ENCODE measurements around the gene RALBP1. TPM values are rescaled to one million over a fixed set of nuclear protein-coding genes. Genes with fewer than 3 reads are reported as not detected.

Gene RALBP1
- total and polyA plus RNA-seq, 2 of the 8 experiments (the other 6 are each of a cell fraction or from before 2014, with no cell fraction given) = 40.3 to 67.8 TPM

DNA sequence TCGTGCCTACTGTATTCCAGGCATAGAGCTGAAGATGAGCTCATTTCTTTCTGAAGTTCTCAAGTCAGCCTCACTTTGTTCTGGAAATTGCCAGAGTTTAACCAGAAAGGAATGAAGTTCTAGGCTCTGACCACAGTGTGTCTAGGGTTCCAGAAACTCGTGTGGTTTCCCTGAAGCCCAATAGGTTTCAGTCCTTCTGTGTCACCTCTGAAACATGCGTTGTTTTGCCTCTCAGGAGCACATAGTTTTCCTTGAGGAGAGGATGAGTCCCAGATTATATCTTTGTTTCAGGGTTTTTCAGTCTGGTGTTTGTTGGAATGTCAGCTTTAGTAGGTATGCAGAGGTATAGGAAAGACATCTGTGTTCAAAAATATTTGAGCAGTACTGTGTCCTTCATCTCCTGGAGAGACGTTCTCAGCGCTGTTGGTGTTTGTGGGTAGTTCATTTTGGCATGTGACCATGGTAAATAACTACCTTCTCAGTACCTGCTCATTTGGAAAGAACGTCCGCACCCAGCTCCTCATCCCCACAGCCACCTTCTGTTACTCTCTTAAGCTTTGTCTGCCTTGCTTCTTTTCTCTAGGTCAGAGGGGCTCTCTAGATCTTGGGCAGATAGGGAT lies 56.6 kb downstream of the RALBP1 start:
- peaks cover 8 to 11% of the 10 kb centered on the region in 2 experiments; a peak in 3 of 4 replicates for H3K9me3 ChIP-seq (ENCODE audit: insufficient read depth in 2 of 2, low read depth in 1 of 2, low read length in 1 of 2)
- H3K79me1 ChIP-seq (ENCODE audit: low read depth, low read length) = no peaks in the 10 kb centered on the region
- H3K4me2 ChIP-seq (ENCODE audit: insufficient read depth in 1 of 2, low read depth in 2 of 2, low read length in 2 of 2) = no peak overlapping the region
- no peak overlapping the region for H2AFZ ChIP-seq (ENCODE audit: low read length)
- H2BK20ac ChIP-seq (ENCODE audit: low read length) = no peak overlapping the region
- no peaks in the 10 kb centered on the region for H3K4me1 ChIP-seq (replicated peaks in 1 of 4; ENCODE audit: control insufficient read depth in 3 of 4, insufficient read depth in 4 of 4, low read length in 3 of 4)
- FAIRE-seq (no peak), DNase-seq (ENCODE audit: low read depth in 1 of 2, low spot score in 2 of 2) (no peak)
- no peak overlapping the region for H3K23ac ChIP-seq (ENCODE audit: insufficient read length)
- H3K23me2 ChIP-seq (ENCODE audit: low read depth, low read length) = no peaks in the 10 kb centered on the region
- H3K56ac ChIP-seq (replicated peaks; ENCODE audit: insufficient read length, low read depth, low read length) = no peak overlapping the region
- no peak overlapping the region for H2BK5ac ChIP-seq (ENCODE audit: low read depth, low read length)
- no peak overlapping the region for H2BK12ac ChIP-seq (ENCODE audit: low read depth, low read length)
- H4K20me1 ChIP-seq (replicated peaks in 1 of 2; ENCODE audit: control insufficient read depth in 1 of 2, insufficient read depth in 2 of 2, low read length in 2 of 2) = no peaks in the 10 kb centered on the region
- H3K27me3 ChIP-seq (replicated peaks in 1 of 4; ENCODE audit: control insufficient read depth in 3 of 4, extremely low read depth in 1 of 4, insufficient read depth in 3 of 4, low read length in 3 of 4) = no peaks in the 10 kb centered on the region
- H3K79me2 ChIP-seq (ENCODE audit: control insufficient read depth in 1 of 2, insufficient read depth in 2 of 2, low read length in 2 of 2) = no peaks in the 10 kb centered on the region
- H2AK5ac ChIP-seq (ENCODE audit: low read depth, low read length) = no peak overlapping the region
- no peak overlapping the region for H2BK15ac ChIP-seq (ENCODE audit: low read length)
- no peak overlapping the region for H2BK120ac ChIP-seq (replicated peaks; ENCODE audit: low read depth, low read length)
- no peak overlapping the region for H3K27ac ChIP-seq (ENCODE audit: low read depth, low read length)
- no peak overlapping the region for H3K18ac ChIP-seq (ENCODE audit: extremely low read depth, low read length)
- POLR2A ChIA-PET (ENCODE audit: partially characterized antibody) = no interaction called here
- peaks cover 3 to 51% (median 26%) of the 10 kb centered on the region in 4 experiments; a peak in 6 of 8 replicates for H3K36me3 ChIP-seq (ENCODE audit: control insufficient read depth in 2 of 4, insufficient read depth in 4 of 4, low read length in 3 of 4)
- H3K4ac ChIP-seq (replicated peaks; ENCODE audit: insufficient read length, low read depth, low read length) = no peak overlapping the region
- CTCF ChIA-PET (ENCODE audit: partially characterized antibody) = interaction anchor here (0.6 to 0.7 kb wide), 3 partner anchors 13 to 421 kb away, joined by 3 read pairs; no protein-coding TSS in a partner anchor
- H4K91ac ChIP-seq (replicated peaks; ENCODE audit: insufficient read length, low read length) = no peak overlapping the region
- no peak overlapping the region for H4K8ac ChIP-seq (ENCODE audit: extremely low read depth, insufficient read depth, low read length)
- H4K5ac ChIP-seq (ENCODE audit: insufficient read length, low read depth, low read length) = no peak overlapping the region
- WGBS, 2 experiments (ENCODE audit: extremely low coverage in 1 of 2, insufficient coverage in 1 of 2, insufficient read length in 1 of 2, insufficient replicate concordance in 2 of 2, low coverage in 1 of 2, low lambda C conversion rate in 2 of 2, missing lambda C conversion rate in 1 of 2) = 89% methylated on average over 7 of the region's 7 CpGs; no CpG with 5 or more reads in 1 of the 2 experiments
- no peak overlapping the region for H3K14ac ChIP-seq (ENCODE audit: insufficient read length)
- H3K4me3 ChIP-seq (ENCODE audit: extremely low read depth in 1 of 4, insufficient read depth in 2 of 4, low read depth in 3 of 4, low read length in 4 of 4) = no peak overlapping the region
- H3K9ac ChIP-seq (replicated peaks in 1 of 4; ENCODE audit: extremely low read depth in 1 of 4, low read depth in 3 of 4, low read length in 3 of 4) = no peak overlapping the region
- TF ChIP-seq GABPA (IDR thresholded peaks at IDR 0.05; ENCODE audit: borderline replicate concordance, insufficient read depth, low read length) (no peak), POLR2A (IDR thresholded peaks at IDR 0.05; ENCODE audit: control extremely low read depth in 1 of 2, low read depth in 2 of 2, low read length in 2 of 2) (no peak), TEAD4 (IDR thresholded peaks at IDR 0.05; ENCODE audit: low read depth, low read length) (no peak)
- TF ChIP-seq, protein P1, sequence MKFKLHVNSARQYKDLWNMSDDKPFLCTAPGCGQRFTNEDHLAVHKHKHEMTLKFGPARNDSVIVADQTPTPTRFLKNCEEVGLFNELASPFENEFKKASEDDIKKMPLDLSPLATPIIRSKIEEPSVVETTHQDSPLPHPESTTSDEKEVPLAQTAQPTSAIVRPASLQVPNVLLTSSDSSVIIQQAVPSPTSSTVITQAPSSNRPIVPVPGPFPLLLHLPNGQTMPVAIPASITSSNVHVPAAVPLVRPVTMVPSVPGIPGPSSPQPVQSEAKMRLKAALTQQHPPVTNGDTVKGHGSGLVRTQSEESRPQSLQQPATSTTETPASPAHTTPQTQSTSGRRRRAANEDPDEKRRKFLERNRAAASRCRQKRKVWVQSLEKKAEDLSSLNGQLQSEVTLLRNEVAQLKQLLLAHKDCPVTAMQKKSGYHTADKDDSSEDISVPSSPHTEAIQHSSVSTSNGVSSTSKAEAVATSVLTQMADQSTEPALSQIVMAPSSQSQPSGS (IDR thresholded peaks at IDR 0.05; ENCODE audit: low read length) = no peak

Measured in H1 (cell line).